Activated CD8-positive, alpha-beta T cell treated with anti-CD3 and anti-CD28 coated beads for 36 hours (primary cell): ENCODE measurements around the gene SPCS1. TPM values are rescaled to one million over a fixed set of nuclear protein-coding genes. Genes with fewer than 3 reads are reported as not detected.

Experiments
- ATAC-seq: fragments of 200-7000 bp; cut with Tn5 transposase; one replicate; pipeline ENCODE4 v1.10.0; 2021; ENCODE audit warnings: mild to moderate bottlenecking, moderate library complexity
- CTCF ChIA-PET: fragments of 350-600 bp; sonication (Branson Sonifier 250); formaldehyde crosslinking; loops from one replicate; lab custom pipeline; 2021; ENCODE audit warnings: antibody characterized with exemption; lab: Charles Lee
- POLR2A ChIA-PET: fragments of 350-600 bp; sonication (Branson Sonifier 250); formaldehyde crosslinking; loops from one replicate; lab custom pipeline; 2021; ENCODE audit warnings: antibody characterized with exemption; lab: Charles Lee
- DNase-seq: peaks from one replicate; pipeline ENCODE4 v3.0.0-alpha.2; 2020
- H3K27ac Mint-ChIP-seq: one replicate; pipeline ENCODE4 v1.8.0; 2021; ENCODE audit warnings: mild to moderate bottlenecking, mixed read lengths
- H3K27me3 Mint-ChIP-seq: one replicate; pipeline ENCODE4 v1.8.0; 2021; ENCODE audit warnings: mixed read lengths
- H3K36me3 Mint-ChIP-seq: one replicate; pipeline ENCODE4 v1.8.0; 2021; ENCODE audit warnings: low read depth, mixed read lengths
- H3K4me1 Mint-ChIP-seq: one replicate; pipeline ENCODE4 v1.8.0; 2021; ENCODE audit warnings: low read depth, mixed read lengths
- H3K4me3 Mint-ChIP-seq: one replicate; pipeline ENCODE4 v1.8.0; 2021; ENCODE audit warnings: mild to moderate bottlenecking, moderate library complexity, mixed read lengths
- H3K9me3 Mint-ChIP-seq: one replicate; pipeline ENCODE4 v1.8.0; 2021; ENCODE audit warnings: mixed read lengths
- CTCF ChIP-seq: fragments of 200-600 bp; IDR thresholded peaks from one replicate; pipeline ENCODE4 v1.8.0; 2022; ENCODE audit warnings: antibody characterized with exemption, mild to moderate bottlenecking
- intact Hi-C: fragments of 100-400 bp; cut with micrococcal nuclease; formaldehyde crosslinking; loops from one replicate; pipeline ENCODE4 v1.10.0; 2022
- total RNA-seq, 2 experiments: library from RNA; stranded (reverse); gene quantifications; one replicate each; pipeline ENCODE4 v1.2.3, GENCODE V29; 2021

The SPCS1 gene
- total RNA-seq, 2 experiments from 2014 or later: 116 to 120 TPM

DNA sequence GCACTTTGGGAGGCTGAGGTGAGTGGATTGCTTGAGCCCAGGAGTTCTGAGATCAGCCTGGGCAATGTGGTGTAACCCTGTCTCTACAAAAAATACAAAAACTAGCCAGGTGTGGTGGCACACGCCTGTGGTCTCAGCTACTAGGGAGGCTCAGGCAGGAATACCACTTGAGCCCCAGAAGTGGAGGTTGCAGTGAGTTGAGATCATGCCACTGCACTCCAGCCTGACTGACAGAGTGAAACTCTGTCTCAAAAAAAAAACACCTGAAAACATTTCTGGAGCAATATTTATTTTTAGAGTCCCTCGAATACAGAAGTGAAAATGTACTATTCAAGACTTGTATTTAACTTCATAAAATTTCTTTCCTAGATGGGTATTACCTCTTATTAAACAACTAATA lies 4.6 kb downstream of the SPCS1 start:
- H3K4me1 Mint-ChIP-seq: peaks cover 13% of the 10 kb centered on the region
- ChIA-PET CTCF (no interaction called here), POLR2A (interaction anchor here (1.2 kb wide), 1 partner anchor 8 kb away, joined by 3 read pairs; no protein-coding TSS in a partner anchor)
- DNase-seq: no peak
- intact Hi-C loops: no loop called here
- no peaks in the 10 kb centered on the region for H3K9me3 Mint-ChIP-seq
- H3K27me3 Mint-ChIP-seq: no peaks in the 10 kb centered on the region
- TF ChIP-seq CTCF: no peak
- peaks cover 22% of the 10 kb centered on the region for H3K36me3 Mint-ChIP-seq
- no peak for ATAC-seq
- no peak overlapping the region for H3K4me3 Mint-ChIP-seq
- H3K27ac Mint-ChIP-seq: peak overlapping the region; percentile 42

DNA sequence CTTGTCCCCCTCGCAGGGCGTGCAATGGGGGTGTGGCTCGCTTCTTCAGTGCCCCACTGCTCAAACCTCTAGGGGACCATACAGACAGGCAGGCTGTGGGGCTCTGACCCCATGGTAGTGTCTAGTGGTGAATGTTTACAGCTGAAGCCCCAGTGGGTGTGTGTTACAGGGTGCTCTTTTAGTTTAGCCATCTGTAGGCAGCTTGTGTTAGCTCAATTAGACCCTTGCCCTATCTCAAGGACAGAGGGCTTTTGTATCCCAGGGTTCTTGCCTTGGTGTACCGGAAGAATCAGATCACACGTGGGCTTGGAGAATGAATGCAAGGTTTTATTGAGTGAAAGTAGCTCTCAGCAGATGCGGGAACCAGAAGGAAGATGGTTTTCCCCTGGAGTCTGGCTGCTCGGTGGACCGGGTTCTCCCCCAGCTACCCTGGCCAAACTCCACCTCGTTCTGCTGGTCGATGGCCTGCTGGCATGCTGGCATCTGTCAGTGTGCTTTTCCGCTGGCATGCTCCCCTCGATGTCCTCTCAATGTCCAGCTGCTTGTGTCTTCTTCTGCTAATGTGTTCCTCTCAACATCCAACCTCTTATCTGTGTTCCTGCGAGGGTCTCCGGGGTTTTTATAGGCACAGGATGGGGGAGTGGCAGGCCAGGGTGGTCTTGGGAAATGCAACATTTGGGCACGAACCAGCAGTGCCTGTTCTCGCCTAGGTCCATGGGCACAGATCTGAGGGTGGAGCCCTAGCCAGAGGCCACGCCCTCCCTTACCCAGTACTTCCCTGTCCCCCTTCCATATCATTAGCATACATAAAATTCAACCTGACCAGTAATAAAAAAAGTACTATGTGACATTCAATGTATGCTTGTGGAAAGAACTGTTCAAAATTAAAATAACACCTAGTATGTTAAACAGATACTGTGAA lies 6.6 kb downstream of the SPCS1 start:
- no peak for DNase-seq
- ChIA-PET CTCF (no interaction called here), POLR2A (interaction anchor here (0.6 kb wide), 1 partner anchor 431 kb away, joined by 3 read pairs; no protein-coding TSS in a partner anchor)
- intact Hi-C loops: no loop called here
- H3K27ac Mint-ChIP-seq: no peak overlapping the region
- peaks cover 18% of the 10 kb centered on the region for H3K36me3 Mint-ChIP-seq
- no peak for ATAC-seq
- H3K4me3 Mint-ChIP-seq: no peak overlapping the region
- no peaks in the 10 kb centered on the region for H3K27me3 Mint-ChIP-seq
- TF ChIP-seq CTCF: no peak
- H3K4me1 Mint-ChIP-seq: peaks cover 11% of the 10 kb centered on the region
- no peaks in the 10 kb centered on the region for H3K9me3 Mint-ChIP-seq

GRCh38 chr3:52714335-52715302 lies 8.7 kb downstream of the SPCS1 start:
- Mint-ChIP-seq H3K27ac (no peak overlapping the region), H3K4me3 (no peak overlapping the region), H3K36me3 (peaks cover 12% of the 10 kb centered on the region), H3K9me3 (peaks cover under 1% of the 10 kb centered on the region), H3K27me3 (no peaks in the 10 kb centered on the region), H3K4me1 (peaks cover 2% of the 10 kb centered on the region)
- DNase-seq (no peak), ATAC-seq (no peak)
- ChIA-PET POLR2A (interaction anchor here (1.4 kb wide), 1 partner anchor 8 kb away, joined by 4 read pairs; the partner anchor contains the start of gene SPCS1), CTCF (interaction anchor here (1.4 to 2.1 kb wide), 2 partner anchors 10 to 400 kb away, joined by 3 to 4 read pairs; no protein-coding TSS in a partner anchor)
- TF ChIP-seq CTCF: no peak
- intact Hi-C loops: no loop called here

- TF ChIP-seq CTCF: no peak
- intact Hi-C loops: no loop called here
- no peak overlapping the region for H3K4me3 Mint-ChIP-seq
- no peaks in the 10 kb centered on the region for H3K27me3 Mint-ChIP-seq
- peaks cover 14% of the 10 kb centered on the region for H3K36me3 Mint-ChIP-seq
- ChIA-PET POLR2A (interaction anchor here (1.4 kb wide), 1 partner anchor 10 kb away, joined by 4 read pairs; the partner anchor contains the start of gene SPCS1), CTCF (interaction anchor here (1.4 to 2.1 kb wide), 2 partner anchors 8 to 398 kb away, joined by 3 to 4 read pairs; no protein-coding TSS in a partner anchor)
- ATAC-seq: no peak
- H3K4me1 Mint-ChIP-seq: peaks cover 8% of the 10 kb centered on the region
- DNase-seq: no peak
- H3K27ac Mint-ChIP-seq: no peak overlapping the region
- H3K9me3 Mint-ChIP-seq: peaks cover 4% of the 10 kb centered on the region
These were observed 9.9 kb downstream of the SPCS1 start for GRCh38 chr3:52715714-52716305.
